Dendritic cell treated with granulocyte-macrophage colony-stimulating factor and Interleukin-4, amounts not matched to agents 40 ng/mL and 50 ng/mL, for 4 days (primary cell): ENCODE results near the gene ZNF212.

Experiments used
- H3K27ac Mint-ChIP-seq: one replicate; pipeline ENCODE4 v1.8.0; 2022; ENCODE audit warnings: mild to moderate bottlenecking, mixed read lengths
- H3K27me3 Mint-ChIP-seq: one replicate; pipeline ENCODE4 v1.8.0; 2022; ENCODE audit warnings: mild to moderate bottlenecking, mixed read lengths
- H3K36me3 Mint-ChIP-seq: one replicate; pipeline ENCODE4 v1.8.0; 2022; ENCODE audit warnings: low read depth, mixed read lengths
- H3K4me1 Mint-ChIP-seq: one replicate; pipeline ENCODE4 v1.8.0; 2022; ENCODE audit warnings: low read depth, mixed read lengths
- H3K4me3 Mint-ChIP-seq: one replicate; pipeline ENCODE4 v1.8.0; 2022; ENCODE audit warnings: mild to moderate bottlenecking, moderate library complexity, mixed read lengths
- H3K9me3 Mint-ChIP-seq: one replicate; pipeline ENCODE4 v1.8.0; 2022; ENCODE audit warnings: mixed read lengths
- intact Hi-C: fragments of 100-400 bp; cut with micrococcal nuclease; formaldehyde crosslinking; loops from one replicate; pipeline ENCODE4 v1.15.0; 2022

ZNF212 gene

GRCh38 chr7:149292462-149292823, 53.0 kb downstream of the ZNF212 start:
- H3K4me1 Mint-ChIP-seq: no peaks in the 10 kb centered on the region
- no peaks in the 10 kb centered on the region for H3K9me3 Mint-ChIP-seq
- no peaks in the 10 kb centered on the region for H3K27me3 Mint-ChIP-seq
- intact Hi-C loops: no loop called here
- no peak overlapping the region for H3K27ac Mint-ChIP-seq
- H3K4me3 Mint-ChIP-seq: no peak overlapping the region
- peaks cover 60% of the 10 kb centered on the region for H3K36me3 Mint-ChIP-seq

- H3K27me3 Mint-ChIP-seq: no peaks in the 10 kb centered on the region
- H3K27ac Mint-ChIP-seq: no peak overlapping the region
- no peak overlapping the region for H3K4me3 Mint-ChIP-seq
- H3K36me3 Mint-ChIP-seq: peaks cover 51% of the 10 kb centered on the region
- intact Hi-C loops: no loop called here
- peaks cover 4% of the 10 kb centered on the region for H3K9me3 Mint-ChIP-seq
- no peaks in the 10 kb centered on the region for H3K4me1 Mint-ChIP-seq
These were observed 53.9 kb downstream of the ZNF212 start for GRCh38 chr7:149293338-149293737.

GRCh38 chr7:149293946-149294633, 54.6 kb downstream of the ZNF212 start:
- no peak overlapping the region for H3K4me3 Mint-ChIP-seq
- intact Hi-C loops: no loop called here
- H3K4me1 Mint-ChIP-seq: no peaks in the 10 kb centered on the region
- H3K27ac Mint-ChIP-seq: no peak overlapping the region
- peaks cover 43% of the 10 kb centered on the region for H3K36me3 Mint-ChIP-seq
- peaks cover 12% of the 10 kb centered on the region for H3K9me3 Mint-ChIP-seq
- no peaks in the 10 kb centered on the region for H3K27me3 Mint-ChIP-seq

- Mint-ChIP-seq H3K4me3 (no peak overlapping the region), H3K27ac (no peak overlapping the region), H3K4me1 (no peaks in the 10 kb centered on the region), H3K27me3 (no peaks in the 10 kb centered on the region), H3K36me3 (peaks cover 36% of the 10 kb centered on the region), H3K9me3 (peaks cover 12% of the 10 kb centered on the region)
- intact Hi-C loops: no loop called here
These were observed 55.4 kb downstream of the ZNF212 start for GRCh38 chr7:149294634-149295480.

- Mint-ChIP-seq H3K9me3 (peaks cover 12% of the 10 kb centered on the region), H3K27me3 (no peaks in the 10 kb centered on the region), H3K4me3 (no peak overlapping the region), H3K36me3 (peaks cover 33% of the 10 kb centered on the region), H3K27ac (no peak overlapping the region), H3K4me1 (no peaks in the 10 kb centered on the region)
- intact Hi-C loops: no loop called here
These were observed 56.0 kb downstream of the ZNF212 start for GRCh38 chr7:149295481-149295850.

- no peak overlapping the region for H3K27ac Mint-ChIP-seq
- no peak overlapping the region for H3K4me3 Mint-ChIP-seq
- peaks cover 12% of the 10 kb centered on the region for H3K9me3 Mint-ChIP-seq
- intact Hi-C loops: no loop called here
- H3K27me3 Mint-ChIP-seq: no peaks in the 10 kb centered on the region
- peaks cover 27% of the 10 kb centered on the region for H3K36me3 Mint-ChIP-seq
- no peaks in the 10 kb centered on the region for H3K4me1 Mint-ChIP-seq
These were observed 56.9 kb downstream of the ZNF212 start for GRCh38 chr7:149296368-149296767.

GRCh38 chr7:149297034-149297755, 57.7 kb downstream of the ZNF212 start:
- Mint-ChIP-seq H3K4me1 (no peaks in the 10 kb centered on the region), H3K27me3 (no peaks in the 10 kb centered on the region), H3K36me3 (peaks cover 27% of the 10 kb centered on the region), H3K9me3 (peaks cover 12% of the 10 kb centered on the region), H3K27ac (no peak overlapping the region), H3K4me3 (no peak overlapping the region)
- intact Hi-C loops: no loop called here

GRCh38 chr7:149300620-149301285, 61.3 kb downstream of the ZNF212 start:
- Mint-ChIP-seq H3K9me3 (peaks cover 12% of the 10 kb centered on the region), H3K27me3 (no peaks in the 10 kb centered on the region), H3K27ac (no peak overlapping the region), H3K4me3 (no peak overlapping the region), H3K4me1 (no peaks in the 10 kb centered on the region), H3K36me3 (no peaks in the 10 kb centered on the region)
- intact Hi-C loops: no loop called here

- no peaks in the 10 kb centered on the region for H3K4me1 Mint-ChIP-seq
- no peak overlapping the region for H3K27ac Mint-ChIP-seq
- H3K36me3 Mint-ChIP-seq: no peaks in the 10 kb centered on the region
- intact Hi-C loops: no loop called here
- H3K9me3 Mint-ChIP-seq: peaks cover 12% of the 10 kb centered on the region
- H3K27me3 Mint-ChIP-seq: no peaks in the 10 kb centered on the region
- H3K4me3 Mint-ChIP-seq: no peak overlapping the region
These were observed 62.8 kb downstream of the ZNF212 start for GRCh38 chr7:149302222-149302621.

- Mint-ChIP-seq H3K27ac (no peak overlapping the region), H3K4me1 (no peaks in the 10 kb centered on the region), H3K9me3 (peaks cover 12% of the 10 kb centered on the region), H3K27me3 (no peaks in the 10 kb centered on the region), H3K4me3 (no peak overlapping the region), H3K36me3 (no peaks in the 10 kb centered on the region)
- intact Hi-C loops: no loop called here
These were observed 63.4 kb downstream of the ZNF212 start for GRCh38 chr7:149302865-149303264.

GRCh38 chr7:149304006-149304405, 64.6 kb downstream of the ZNF212 start:
- Mint-ChIP-seq H3K27ac (no peak overlapping the region), H3K4me3 (no peak overlapping the region), H3K27me3 (no peaks in the 10 kb centered on the region), H3K4me1 (no peaks in the 10 kb centered on the region), H3K36me3 (no peaks in the 10 kb centered on the region), H3K9me3 (peaks cover 1% of the 10 kb centered on the region)
- intact Hi-C loops: no loop called here
